IMR-90 (cell line): ENCODE measurements around the gene FCRLB. TPM values are rescaled to one million over a fixed set of nuclear protein-coding genes. Genes with fewer than 3 reads are reported as not detected.

Experiments used
- ATAC-seq: fragments of 200-7000 bp; cut with Tn5 transposase; 2 replicates; pipeline ENCODE4 v1.9.1; 2020; ENCODE audit warnings: low read depth, mild to moderate bottlenecking, moderate library complexity
- BruUV-seq: library from RNA; stranded (reverse); fragments of 400-500 nt; replicated peaks from 2 replicates; lab custom pipeline; 2021; lab: Mats Ljungman, UMichigan
- CTCF ChIA-PET: fragments of 300-600 bp; formaldehyde crosslinking; extraction: SDS; loops from one replicate; lab custom pipeline; 2021; ENCODE audit warnings: antibody characterized with exemption; lab: Yijun Ruan, JAX
- POLR2A ChIA-PET: fragments of 300-600 bp; sonication (Branson Sonifier 250); formaldehyde crosslinking; loops from one replicate; lab custom pipeline; 2022; ENCODE audit warnings: antibody characterized with exemption; ENCODE audit not compliant: unreplicated experiment; lab: Charles Lee
- DNase-seq: peaks from one replicate; pipeline ENCODE4 v3.0.0; 2013
- H2AFZ ChIP-seq: replicated peaks from 2 replicates; pipeline ENCODE3; 2013; ENCODE audit warnings: low read length, mild to moderate bottlenecking; ENCODE audit not compliant: poor library complexity
- H2AK5ac ChIP-seq: 2 replicates; pipeline ENCODE4 v1.6.1; 2013; ENCODE audit warnings: low read depth, low read length, inconsistent platforms
- H2AK9ac ChIP-seq: replicated peaks from 2 replicates; pipeline ENCODE3; 2013; ENCODE audit warnings: mild to moderate bottlenecking, low read depth, low read length, moderate library complexity; ENCODE audit not compliant: poor library complexity
- H2BK120ac ChIP-seq: 2 replicates; pipeline ENCODE4 v1.6.1; 2013; ENCODE audit warnings: low read depth, low read length, inconsistent platforms
- H2BK15ac ChIP-seq: 3 replicates; pipeline ENCODE4 v1.6.1; 2013; ENCODE audit warnings: low read depth, low read length, inconsistent platforms
- H2BK20ac ChIP-seq: 2 replicates; pipeline ENCODE4 v1.6.1; 2013; ENCODE audit warnings: low read depth, mild to moderate bottlenecking, inconsistent platforms, low read length, moderate library complexity
- H2BK5ac ChIP-seq: 2 replicates; pipeline ENCODE4 v1.6.1; 2013; ENCODE audit warnings: mild to moderate bottlenecking, low read depth, low read length, inconsistent platforms; ENCODE audit not compliant: poor library complexity, severe bottlenecking
- H3K14ac ChIP-seq: replicated peaks from 2 replicates; pipeline ENCODE4 v1.6.1; 2013; ENCODE audit warnings: low read depth, low read length, inconsistent platforms
- H3K18ac ChIP-seq: 2 replicates; pipeline ENCODE4 v1.6.1; 2013; ENCODE audit warnings: low read depth, low read length, control low read depth
- H3K23ac ChIP-seq: 2 replicates; pipeline ENCODE4 v1.6.1; 2013; ENCODE audit warnings: low read depth, low read length, inconsistent platforms
- H3K27ac ChIP-seq: 2 replicates; pipeline ENCODE4 v1.5.1; 2013; ENCODE audit warnings: mild to moderate bottlenecking, control low read depth, low read length; ENCODE audit not compliant: insufficient read depth
- H3K27me3 ChIP-seq: 2 replicates; pipeline ENCODE4 v1.6.1; 2013; ENCODE audit warnings: low read length; ENCODE audit not compliant: control insufficient read depth, insufficient read depth
- H3K36me3 ChIP-seq: 2 replicates; pipeline ENCODE4 v1.6.1; 2013; ENCODE audit warnings: low read length, mixed read lengths; ENCODE audit not compliant: control insufficient read depth, insufficient read depth
- H3K4ac ChIP-seq: 2 replicates; pipeline ENCODE4 v1.6.1; 2013; ENCODE audit warnings: low read depth, low read length, inconsistent platforms
- H3K4me1 ChIP-seq: 2 replicates; pipeline ENCODE4 v1.6.1; 2013; ENCODE audit warnings: low read length, mixed read lengths; ENCODE audit not compliant: control insufficient read depth, insufficient read depth
- H3K4me2 ChIP-seq: 2 replicates; pipeline ENCODE4 v1.6.1; 2013; ENCODE audit warnings: low read depth, mild to moderate bottlenecking, control low read depth, low read length, moderate library complexity
- H3K4me3 ChIP-seq: 2 replicates; pipeline ENCODE4 v1.5.1; 2013; ENCODE audit warnings: low read depth, mild to moderate bottlenecking, control low read depth, low read length, moderate library complexity; ENCODE audit not compliant: insufficient read depth
- H3K56ac ChIP-seq: 2 replicates; pipeline ENCODE4 v1.6.1; 2013; ENCODE audit warnings: low read length, inconsistent platforms; ENCODE audit not compliant: insufficient read depth; ENCODE audit errors: extremely low read depth
- H3K79me1 ChIP-seq, 2 experiments: 2 replicates each; pipeline ENCODE4 v1.6.1; 2013; ENCODE audit warnings: low read length in 2 of 2, inconsistent platforms in 1 of 2, low read depth in 1 of 2
- H3K9ac ChIP-seq: 2 replicates; pipeline ENCODE4 v1.6.1; 2013; ENCODE audit warnings: low read depth, low read length, control low read depth
- H3K9me1 ChIP-seq: 2 replicates; pipeline ENCODE4 v1.6.1; 2013; ENCODE audit warnings: low read length, inconsistent platforms; ENCODE audit not compliant: insufficient read depth
- H3K9me3 ChIP-seq: 2 replicates; pipeline ENCODE4 v1.6.1; 2013; ENCODE audit warnings: low read length; ENCODE audit not compliant: control insufficient read depth, insufficient read depth
- H4K20me1 ChIP-seq: 2 replicates; pipeline ENCODE4 v1.6.1; 2013; ENCODE audit warnings: low read length, inconsistent platforms; ENCODE audit not compliant: insufficient read depth
- H4K5ac ChIP-seq: 2 replicates; pipeline ENCODE4 v1.6.1; 2013; ENCODE audit warnings: mild to moderate bottlenecking, low read depth, low read length, control low read depth
- H4K8ac ChIP-seq, 2 experiments: 2 replicates each; pipeline ENCODE4 v1.6.1; 2013; ENCODE audit warnings: low read depth in 2 of 2, low read length in 2 of 2, control low read depth in 1 of 2, inconsistent platforms in 1 of 2
- H4K91ac ChIP-seq: 2 replicates; pipeline ENCODE4 v1.6.1; 2013; ENCODE audit warnings: low read depth, low read length, inconsistent platforms; ENCODE audit not compliant: insufficient read depth
- BHLHE40 ChIP-seq: fragments of 150-350 bp; IDR thresholded peaks from 2 replicates; pipeline ENCODE4 v1.6.1; 2016; ENCODE audit warnings: mild to moderate bottlenecking, low read depth, low read length
- CEBPB ChIP-seq: IDR thresholded peaks from 2 replicates; pipeline ENCODE4 v1.6.1; 2012; ENCODE audit warnings: low read depth, low read length, improper control_type of control experiment
- CHD1 ChIP-seq: IDR thresholded peaks from 2 replicates; pipeline ENCODE4 v1.6.1; 2012; ENCODE audit warnings: low read depth, low read length, improper control_type of control experiment
- CTCF ChIP-seq: conservative IDR thresholded peaks from 2 replicates; pipeline ENCODE4 v1.5.1; 2012; ENCODE audit warnings: mild to moderate bottlenecking, low read depth, low read length, improper control_type of control experiment
- ELK1 ChIP-seq: fragments of 150-350 bp; IDR thresholded peaks from 2 replicates; pipeline ENCODE4 v1.6.1; 2016; ENCODE audit warnings: low read depth, mild to moderate bottlenecking, low read length, moderate library complexity, borderline replicate concordance
- MAZ ChIP-seq: IDR thresholded peaks from 2 replicates; pipeline ENCODE4 v1.6.1; 2012; ENCODE audit warnings: low read depth, mild to moderate bottlenecking, low read length, improper control_type of control experiment, moderate library complexity, borderline replicate concordance
- MXI1 ChIP-seq: IDR thresholded peaks from 2 replicates; pipeline ENCODE4 v1.6.1; 2012; ENCODE audit warnings: low read depth, mild to moderate bottlenecking, low read length, moderate library complexity, borderline replicate concordance
- POLR2A ChIP-seq: IDR thresholded peaks from 2 replicates; pipeline ENCODE4 v1.6.1; 2012; ENCODE audit warnings: mild to moderate bottlenecking, low read depth, low read length
- RCOR1 ChIP-seq: IDR thresholded peaks from 2 replicates; pipeline ENCODE4 v1.6.1; 2012; ENCODE audit warnings: mild to moderate bottlenecking, low read length, improper control_type of control experiment; ENCODE audit not compliant: insufficient replicate concordance
- RFX5 ChIP-seq: IDR thresholded peaks from 2 replicates; pipeline ENCODE4 v1.8.0; 2012; ENCODE audit warnings: low read depth, mild to moderate bottlenecking, low read length, moderate library complexity
- USF2 ChIP-seq: fragments of 150-350 bp; IDR thresholded peaks from 2 replicates; pipeline ENCODE4 v1.6.1; 2017; ENCODE audit warnings: mild to moderate bottlenecking, antibody characterized with exemption, low read length, low read depth
- WGBS, 2 experiments: methylation state at CpG; one replicate each; pipeline versions ENCODE4 v1.1.5 to v1.1.7; 2013; ENCODE audit warnings: missing lambda C conversion rate in 2 of 2; ENCODE audit not compliant: insufficient read length in 1 of 2; ENCODE audit errors: extremely low coverage in 2 of 2; 5-methylcytosine and 5-hydroxymethylcytosine counted together
- dilution Hi-C: fragments of 300-500 bp; cut with HindIII; formaldehyde crosslinking; loops from one replicate; pipeline ENCODE4 v1.14.3; 2018; ENCODE audit warnings: low sequenced_read_pairs; ENCODE audit not compliant: unreplicated experiment
- in situ Hi-C: fragments of 300-500 bp; cut with MboI; formaldehyde crosslinking; loops from 3 replicates; pipeline ENCODE4 v1.14.3; 2019; ENCODE audit warnings: low sequenced_read_pairs, inconsistent platforms, mixed read lengths
- intact Hi-C: fragments of 100-400 bp; cut with micrococcal nuclease; formaldehyde crosslinking; loops from 2 replicates; pipeline ENCODE4 v1.10.0; 2022
- polyA plus RNA-seq, 3 experiments: library from polyadenylated mRNA; depleted of rRNA; stranded (reverse); fragments of >200 nt; gene quantifications; 2 replicates each; pipeline ENCODE4 v1.2.3, GENCODE V29; 2012; ENCODE audit warnings: low replicate concordance in 1 of 3
- total RNA-seq: library from RNA; depleted of rRNA; stranded (reverse); fragments of >200 nt; gene quantifications from 2 replicates; pipeline ENCODE4 v1.2.3, GENCODE V29; 2012

Gene FCRLB
- total and polyA plus RNA-seq, 2 of the 4 experiments (the other 2 are of a cell fraction) = 0.90 to 2.2 TPM

- Histone ChIP-seq H4K5ac (no peak overlapping the region), H3K4me2 (no peak overlapping the region), H3K36me3 (no peaks in the 10 kb centered on the region), H4K20me1 (no peaks in the 10 kb centered on the region), H3K9me3 (no peaks in the 10 kb centered on the region), H4K8ac (no peak overlapping the region), H3K18ac (no peak overlapping the region), H2AK5ac (no peak overlapping the region), H2BK15ac (no peak overlapping the region), H2BK5ac (no peak overlapping the region), H3K27ac (no peak overlapping the region), H3K14ac (no peak overlapping the region), H4K91ac (no peak overlapping the region), H3K79me1 (no peaks in the 10 kb centered on the region), H2AK9ac (no peak overlapping the region), H3K23ac (no peak overlapping the region), H2BK20ac (no peak overlapping the region), H3K9ac (no peak overlapping the region), H3K4me3 (no peak overlapping the region), H2AFZ (no peak overlapping the region), H3K27me3 (peaks cover 5% of the 10 kb centered on the region), H3K9me1 (no peaks in the 10 kb centered on the region), H3K4ac (no peak overlapping the region), H2BK120ac (no peak overlapping the region), H3K56ac (no peak overlapping the region), H3K4me1 (no peaks in the 10 kb centered on the region)
- in situ Hi-C loops = no loop called here
- no TSS peak for BruUV-seq
- DNase-seq (no peak), ATAC-seq (no peak)
- WGBS, 2 experiments = no CpG with 5 or more reads among the region's 3 CpGs
- ChIA-PET CTCF (no interaction called here), POLR2A (no interaction called here)
- no peak for TF ChIP-seq POLR2A
- TF ChIP-seq CTCF = no peak
- TF ChIP-seq MXI1 = no peak
- TF ChIP-seq RCOR1 = no peak
- no peak for TF ChIP-seq USF2
- TF ChIP-seq BHLHE40 = no peak
- no peak for TF ChIP-seq RFX5
- TF ChIP-seq CHD1 = no peak
- no peak for TF ChIP-seq ELK1
- no peak for TF ChIP-seq CEBPB
- no peak for TF ChIP-seq MAZ
- dilution Hi-C loops = no loop called here
- intact Hi-C loops = no loop called here
Observed at GRCh38 chr1:161678500-161678899, 42.8 kb upstream of the FCRLB start.
